Smooth muscle cell (in vitro differentiated cells): ENCODE data around the gene GAS6. TPM values are rescaled to one million over a fixed set of nuclear protein-coding genes. Genes with fewer than 3 reads are reported as not detected.

Source experiments
- DNase-seq: peaks from one replicate; lab custom pipeline; 2025; ENCODE audit not compliant: unreplicated experiment; lab: John Stamatoyannopoulos, UW
- H2AFZ ChIP-seq: fragments of 200-600 bp; sonication (generic); 2 replicates; pipeline ENCODE4 v1.6.0; 2016; ENCODE audit warnings: antibody characterized with exemption, low read depth, mild to moderate bottlenecking
- H3F3A ChIP-seq: fragments of 200-600 bp; sonication (generic); 2 replicates; pipeline ENCODE4 v1.6.0; 2017; ENCODE audit warnings: antibody characterized with exemption, low read depth
- H3K27ac ChIP-seq: fragments of 200-600 bp; sonication (generic); 2 replicates; pipeline ENCODE4 v1.5.1; 2016; ENCODE audit warnings: low read depth, mild to moderate bottlenecking
- H3K27me3 ChIP-seq: fragments of 200-600 bp; sonication (generic); 2 replicates; pipeline ENCODE4 v1.6.1; 2016; ENCODE audit warnings: low read depth, mild to moderate bottlenecking
- H3K36me3 ChIP-seq: fragments of 200-600 bp; sonication (generic); 2 replicates; pipeline ENCODE4 v1.5.1; 2016; ENCODE audit warnings: low read depth
- H3K4me1 ChIP-seq: fragments of 200-600 bp; sonication (generic); 2 replicates; pipeline ENCODE4 v1.5.1; 2016; ENCODE audit warnings: low read depth
- H3K4me2 ChIP-seq: fragments of 200-600 bp; sonication (generic); 2 replicates; pipeline ENCODE4 v1.6.0; 2016; ENCODE audit warnings: mild to moderate bottlenecking
- H3K4me3 ChIP-seq: fragments of 200-600 bp; sonication (generic); 2 replicates; pipeline ENCODE4 v1.5.1; 2016; ENCODE audit warnings: mild to moderate bottlenecking
- H3K79me2 ChIP-seq: fragments of 200-600 bp; sonication (generic); 2 replicates; pipeline ENCODE4 v1.6.0; 2016; ENCODE audit warnings: low read depth, mild to moderate bottlenecking
- H3K9ac ChIP-seq: fragments of 200-600 bp; sonication (generic); 2 replicates; pipeline ENCODE4 v1.6.0; 2016; ENCODE audit warnings: low read depth
- H3K9me3 ChIP-seq: fragments of 200-600 bp; sonication (generic); replicated peaks from 2 replicates; pipeline ENCODE4 v1.5.1; 2016; ENCODE audit warnings: low read depth
- H4K20me1 ChIP-seq: fragments of 200-600 bp; sonication (generic); 2 replicates; pipeline ENCODE4 v1.6.0; 2016; ENCODE audit warnings: low read depth
- CTCF ChIP-seq: fragments of 200-600 bp; sonication (generic); IDR thresholded peaks from 2 replicates; pipeline ENCODE4 v1.5.1; 2017; ENCODE audit warnings: borderline replicate concordance, mild to moderate bottlenecking, antibody characterized with exemption; ENCODE audit not compliant: insufficient read depth, poor library complexity, severe bottlenecking
- WGBS: methylation state at CpG from one replicate; pipeline ENCODE4 v1.1.7; 2016; ENCODE audit warnings: low lambda C conversion rate; 5-methylcytosine and 5-hydroxymethylcytosine counted together
- polyA plus RNA-seq: library from polyadenylated mRNA; unstranded; fragments of >200 nt; fragmentation: Nextera tagmentation; extraction: Ambion mirVana; gene quantifications from 2 replicates; pipeline ENCODE4 v1.2.1, GENCODE V29; 2016
- total RNA-seq: library from RNA; depleted of rRNA; stranded (reverse); fragments of >200 nt; gene quantifications from 2 replicates; pipeline ENCODE4 v1.2.3, GENCODE V29; 2014

GAS6 gene
- total and polyA plus RNA-seq, 2 experiments from 2014 or later = 21.7 to 45.2 TPM

DNA sequence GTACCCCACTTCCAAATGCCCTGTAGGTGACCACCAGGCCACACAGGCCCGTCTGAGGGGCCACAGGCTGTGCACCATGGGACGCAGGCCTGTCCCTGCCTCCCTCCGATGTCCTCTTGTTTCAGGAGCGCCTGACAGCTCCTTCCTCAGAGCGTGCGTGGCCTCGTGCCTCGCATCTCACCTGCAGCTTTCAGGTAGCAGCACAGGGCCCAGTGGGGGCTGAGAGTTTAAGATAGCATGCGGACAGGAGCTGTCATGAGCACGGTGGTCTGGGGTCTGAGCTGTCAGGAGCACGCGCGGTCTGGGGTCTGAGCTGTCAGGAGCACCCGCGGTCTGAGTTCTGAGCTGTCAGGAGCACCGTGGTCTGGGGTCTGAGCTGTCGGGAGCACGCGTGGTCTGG is 40.1 kb downstream of the GAS6 start:
- DNase-seq = no peak
- no peak for TF ChIP-seq CTCF
- WGBS = 98% methylated on average over 19 of the region's 19 CpGs
- Histone ChIP-seq H3K9me3 (no peaks in the 10 kb centered on the region), H3K27ac (no peak overlapping the region), H3K4me2 (no peak overlapping the region), H3K4me3 (no peak overlapping the region), H3K36me3 (no peaks in the 10 kb centered on the region), H3K4me1 (no peaks in the 10 kb centered on the region), H2AFZ (no peak overlapping the region), H3F3A (peaks cover 7% of the 10 kb centered on the region), H3K27me3 (no peaks in the 10 kb centered on the region), H3K79me2 (no peaks in the 10 kb centered on the region), H3K9ac (no peak overlapping the region), H4K20me1 (no peaks in the 10 kb centered on the region)

DNA sequence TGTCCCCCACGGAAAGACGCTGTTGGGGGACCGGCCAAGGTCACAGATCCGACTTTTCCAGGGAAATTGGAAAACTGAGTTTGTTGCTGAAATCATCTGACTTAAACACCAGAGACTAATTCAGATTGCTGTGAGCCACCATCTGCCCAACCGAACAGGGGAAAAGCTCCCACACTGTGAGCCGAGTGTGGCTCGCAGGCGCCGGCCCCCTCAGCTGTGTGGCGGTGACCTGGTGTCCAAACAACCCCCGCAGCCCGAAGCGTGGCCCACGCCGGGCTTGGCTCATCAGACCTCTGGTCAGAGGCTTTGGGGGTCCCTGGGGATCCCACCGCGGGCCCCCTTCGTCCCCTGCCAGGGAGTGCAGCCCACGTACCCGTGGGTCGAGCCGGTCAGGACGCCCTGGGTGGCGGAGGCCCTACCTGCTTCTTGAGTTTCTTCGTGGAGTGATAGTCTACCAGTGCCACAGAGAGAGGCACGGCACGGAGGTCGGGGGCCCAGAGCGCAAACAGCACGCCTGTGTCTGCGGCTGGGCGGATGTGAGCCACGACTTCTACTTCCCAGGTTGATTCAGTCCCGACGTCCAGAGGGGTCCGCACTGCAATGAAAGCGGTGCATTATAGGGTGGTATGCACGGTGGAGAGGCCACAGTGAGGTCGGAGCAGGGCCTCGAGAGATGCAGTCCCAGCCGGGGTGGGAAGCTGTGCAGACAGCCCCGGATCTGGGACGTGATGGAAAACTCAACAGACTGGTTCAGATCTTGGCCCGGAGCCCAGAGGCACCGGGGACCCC is 40.7 kb downstream of the GAS6 start:
- Histone ChIP-seq H3K79me2 (no peaks in the 10 kb centered on the region), H3K4me2 (no peak overlapping the region), H4K20me1 (no peaks in the 10 kb centered on the region), H3K27me3 (no peaks in the 10 kb centered on the region), H3K4me3 (no peak overlapping the region), H2AFZ (no peak overlapping the region), H3K4me1 (no peaks in the 10 kb centered on the region), H3K36me3 (no peaks in the 10 kb centered on the region), H3K27ac (no peak overlapping the region), H3F3A (peaks cover 7% of the 10 kb centered on the region), H3K9ac (no peak overlapping the region), H3K9me3 (no peaks in the 10 kb centered on the region)
- DNase-seq = no peak
- 97% methylated on average over 41 of the region's 45 CpGs for WGBS
- no peak for TF ChIP-seq CTCF

DNA sequence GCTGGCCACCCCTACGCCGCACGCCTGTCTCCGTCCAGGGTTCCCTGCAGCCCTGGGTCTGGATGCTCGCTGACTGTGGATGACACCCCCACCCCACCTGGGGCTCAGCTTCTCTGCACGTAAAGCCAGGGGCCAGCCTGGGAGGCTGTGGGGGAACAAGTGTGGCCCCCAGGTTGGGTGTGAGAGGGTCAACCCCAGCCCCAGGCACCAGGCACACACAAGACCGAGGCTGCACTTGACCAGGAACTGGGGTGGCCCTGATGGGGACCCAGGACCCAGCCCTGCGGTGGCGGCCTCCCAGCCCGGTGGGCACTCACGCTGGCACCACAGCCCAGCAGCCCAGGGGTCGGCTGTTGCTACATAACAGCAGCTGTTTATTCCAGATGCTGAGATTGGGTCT is 41.6 kb downstream of the GAS6 start:
- 92% methylated on average over 12 of the region's 12 CpGs for WGBS
- no peak overlapping the region for H3K9ac ChIP-seq

More for the DNA sequence above, 41.6 kb downstream of the GAS6 start:
- H3K36me3 ChIP-seq = no peaks in the 10 kb centered on the region
- H3K27me3 ChIP-seq = no peaks in the 10 kb centered on the region
- H3K9me3 ChIP-seq = no peaks in the 10 kb centered on the region
- no peak for DNase-seq
- H3K4me3 ChIP-seq = no peak overlapping the region
- no peaks in the 10 kb centered on the region for H3K4me1 ChIP-seq
- no peak overlapping the region for H3K4me2 ChIP-seq
- H2AFZ ChIP-seq = no peak overlapping the region
- H3K27ac ChIP-seq = no peak overlapping the region
- no peak for TF ChIP-seq CTCF
- H3F3A ChIP-seq = peaks cover 7% of the 10 kb centered on the region
- no peaks in the 10 kb centered on the region for H3K79me2 ChIP-seq
- no peaks in the 10 kb centered on the region for H4K20me1 ChIP-seq
